GM23338 (cell line): ENCODE results near the gene TUBA1C. TPM values are rescaled to one million over a fixed set of nuclear protein-coding genes. Genes with fewer than 3 reads are reported as not detected.
A peak's percentile ranks its signal among the peaks of the same experiment; 100 is the strongest.

Experiments used
- ATAC-seq: fragments of 200-7000 bp; cut with Tn5 transposase; 3 replicates; pipeline ENCODE4 v1.9.1; 2020
- DNase-seq: peaks from one replicate; pipeline ENCODE4 v3.0.0-alpha.2; 2015; ENCODE audit warnings: low spot score
- H2AFZ ChIP-seq: fragments of 200-600 bp; sonication (generic); 2 replicates; pipeline ENCODE4 v1.8.0; 2016; ENCODE audit warnings: antibody characterized with exemption, mild to moderate bottlenecking, moderate library complexity
- H3F3A ChIP-seq: fragments of 200-600 bp; sonication (generic); replicated peaks from 2 replicates; pipeline ENCODE4 v1.8.0; 2017; ENCODE audit warnings: antibody characterized with exemption, mixed run types, low read depth
- H3K27ac ChIP-seq: fragments of 200-600 bp; sonication (generic); 2 replicates; pipeline ENCODE4 v1.6.1; 2016; ENCODE audit warnings: low read depth
- H3K27me3 ChIP-seq: fragments of 200-600 bp; sonication (generic); 2 replicates; pipeline ENCODE4 v1.8.0; 2016; ENCODE audit warnings: mild to moderate bottlenecking, mixed run types, moderate library complexity; ENCODE audit not compliant: insufficient read depth
- H3K36me3 ChIP-seq: fragments of 200-600 bp; sonication (generic); 2 replicates; pipeline ENCODE4 v1.8.0; 2016; ENCODE audit warnings: mild to moderate bottlenecking; ENCODE audit not compliant: insufficient read depth
- H3K4me1 ChIP-seq: fragments of 200-600 bp; sonication (generic); 2 replicates; pipeline ENCODE4 v1.8.0; 2016; ENCODE audit warnings: mild to moderate bottlenecking, moderate library complexity; ENCODE audit not compliant: insufficient read depth
- H3K4me2 ChIP-seq: fragments of 200-600 bp; sonication (generic); 2 replicates; pipeline ENCODE4 v1.7.1; 2017; ENCODE audit warnings: mixed run types
- H3K4me3 ChIP-seq: fragments of 200-600 bp; sonication (generic); 2 replicates; pipeline ENCODE4 v1.6.1; 2016; ENCODE audit warnings: mixed run types
- H3K79me2 ChIP-seq: fragments of 200-600 bp; sonication (generic); replicated peaks from 2 replicates; pipeline ENCODE4 v1.8.0; 2017; ENCODE audit warnings: mild to moderate bottlenecking; ENCODE audit not compliant: insufficient read depth
- H3K9me2 ChIP-seq: fragments of 200-600 bp; sonication (generic); 2 replicates; pipeline ENCODE4 v1.8.0; 2017; ENCODE audit not compliant: insufficient read depth
- H4K20me1 ChIP-seq: fragments of 200-600 bp; sonication (generic); replicated peaks from 2 replicates; pipeline ENCODE4 v1.8.0; 2017; ENCODE audit warnings: mild to moderate bottlenecking; ENCODE audit not compliant: insufficient read depth
- H3K27ac Mint-ChIP-seq: 2 replicates; pipeline ENCODE4 v1.8.0; 2020; ENCODE audit warnings: inconsistent platforms, mild to moderate bottlenecking, moderate library complexity, mixed read lengths
- H3K27me3 Mint-ChIP-seq: 3 replicates; pipeline ENCODE4 v1.8.0; 2022; ENCODE audit warnings: low read depth, mild to moderate bottlenecking, moderate library complexity, mixed read lengths, inconsistent platforms; ENCODE audit not compliant: insufficient read depth, poor library complexity
- H3K36me3 Mint-ChIP-seq: 3 replicates; pipeline ENCODE4 v1.8.0; 2021; ENCODE audit warnings: low read depth, mild to moderate bottlenecking, inconsistent platforms, moderate library complexity, mixed read lengths
- H3K4me1 Mint-ChIP-seq: 3 replicates; pipeline ENCODE4 v1.8.0; 2020; ENCODE audit warnings: mild to moderate bottlenecking, inconsistent platforms, mixed read lengths
- H3K4me3 Mint-ChIP-seq: 3 replicates; pipeline ENCODE4 v1.8.0; 2021; ENCODE audit warnings: moderate library complexity, mild to moderate bottlenecking, inconsistent platforms, mixed read lengths
- H3K9me3 Mint-ChIP-seq: 3 replicates; pipeline ENCODE4 v1.8.0; 2020; ENCODE audit warnings: moderate library complexity, mild to moderate bottlenecking, inconsistent platforms, mixed read lengths
- CTCF ChIP-seq, 2 experiments: fragments of 200-600 bp in 1 of 2; sonication (generic) in 1 of 2; conservative IDR thresholded peaks; 2 replicates each; pipeline versions ENCODE4 v1.5.1 to v1.6.1; 2016 to 2017; ENCODE audit warnings: antibody characterized with exemption in 2 of 2, low read depth in 2 of 2, mild to moderate bottlenecking in 2 of 2, moderate library complexity in 1 of 2
- EZH2 ChIP-seq: fragments of 200-600 bp; sonication (generic); IDR thresholded peaks from one replicate; pipeline ENCODE4 v1.8.0; 2017; ENCODE audit warnings: antibody characterized with exemption, mild to moderate bottlenecking, low read depth; ENCODE audit not compliant: unreplicated experiment
- POLR2AphosphoS5 ChIP-seq: IDR thresholded peaks from 2 replicates; pipeline ENCODE4 v1.6.1; 2016; ENCODE audit warnings: antibody characterized with exemption, low read depth
- REST ChIP-seq: IDR thresholded peaks from one replicate; pipeline ENCODE4 v1.6.1; 2018; ENCODE audit warnings: antibody characterized with exemption; ENCODE audit not compliant: unreplicated experiment
- ZNF114 ChIP-seq: fragments of 250-450 bp; sonication (Bioruptor Pico); IDR thresholded peaks from 2 replicates; pipeline ENCODE4 v1.5.0; 2020; ENCODE audit warnings: mild to moderate bottlenecking, moderate library complexity
- polyA plus RNA-seq: library from polyadenylated mRNA; unstranded; fragments of >200 nt; fragmentation: Nextera tagmentation; extraction: Ambion mirVana; gene quantifications from 2 replicates; pipeline ENCODE4 v1.2.1, GENCODE V29; 2016
- total RNA-seq: library from RNA; depleted of rRNA; stranded (reverse); fragments of >200 nt; shearing (Covaris generic); gene quantifications from 2 replicates; pipeline ENCODE4 v1.2.3, GENCODE V29; 2014

The TUBA1C gene
- total and polyA plus RNA-seq, 2 experiments from 2014 or later = 191 to 728 TPM

- Mint-ChIP-seq H3K27ac (no peak overlapping the region), H3K36me3 (no peaks in the 10 kb centered on the region; the same call in 2 of the 3 replicates), H3K9me3 (no peaks in the 10 kb centered on the region), H3K4me3 (peak overlapping the region; percentile 63), H3K27me3 (peaks cover 67% of the 10 kb centered on the region), H3K4me1 (peaks cover 22% of the 10 kb centered on the region; the same call in 2 of the 3 replicates)
- ATAC-seq (no peak; the same call in 2 of the 3 replicates), DNase-seq (no peak)
- no peaks in the 10 kb centered on the region for H3K9me2 ChIP-seq
- TF ChIP-seq EZH2 = peak; percentile 34
- TF ChIP-seq ZNF114 (CRISPR knock-in tag) = no peak
- TF ChIP-seq REST = no peak
- H3K27ac ChIP-seq = no peak overlapping the region
- no peak overlapping the region for H2AFZ ChIP-seq
- H4K20me1 ChIP-seq = no peaks in the 10 kb centered on the region
- no peaks in the 10 kb centered on the region for H3K79me2 ChIP-seq
- no peaks in the 10 kb centered on the region for H3K36me3 ChIP-seq
- H3K4me2 ChIP-seq = peak overlapping the region; percentile 87
- H3K4me3 ChIP-seq = peak overlapping the region; percentile 68; the same call in 1 of the 2 replicates
- H3K4me1 ChIP-seq = peaks cover 25% of the 10 kb centered on the region
- H3K27me3 ChIP-seq = peaks cover 70% of the 10 kb centered on the region
- H3F3A ChIP-seq = peaks cover 9% of the 10 kb centered on the region; the same call in 1 of the 2 replicates
These were observed 32.8 kb downstream of the TUBA1C start for GRCh38 chr12:49297695-49298060.

GRCh38 chr12:49298160-49298559 lies 33.3 kb downstream of the TUBA1C start:
- DNase-seq = no peak
- ATAC-seq = no peak

More at GRCh38 chr12:49298160-49298559, 33.3 kb downstream of the TUBA1C start:
- Histone ChIP-seq H3K79me2 (no peaks in the 10 kb centered on the region), H3K4me2 (no peak overlapping the region), H3K27me3 (peaks cover 65% of the 10 kb centered on the region), H3K9me2 (no peaks in the 10 kb centered on the region), H3K4me1 (peaks cover 21% of the 10 kb centered on the region), H3F3A (peaks cover 9% of the 10 kb centered on the region; the same call in 1 of the 2 replicates), H3K27ac (no peak overlapping the region), H2AFZ (no peak overlapping the region), H4K20me1 (no peaks in the 10 kb centered on the region), H3K4me3 (no peak overlapping the region; the same call in 1 of the 2 replicates), H3K36me3 (no peaks in the 10 kb centered on the region)
- H3K36me3 Mint-ChIP-seq = no peaks in the 10 kb centered on the region; the same call in 2 of the 3 replicates
- no peak overlapping the region for H3K27ac Mint-ChIP-seq
- H3K4me1 Mint-ChIP-seq = peaks cover 19% of the 10 kb centered on the region; the same call in 2 of the 3 replicates
- H3K27me3 Mint-ChIP-seq = peaks cover 62% of the 10 kb centered on the region
- no peak for TF ChIP-seq POLR2AphosphoS5
- TF ChIP-seq CTCF (conservative IDR thresholded peaks at IDR 0.05; ENCODE audit: low read depth in 2 of 2) = peak in 1 of 2 experiments; percentile 15; a peak in 1 of 4 replicates
- H3K9me3 Mint-ChIP-seq = no peaks in the 10 kb centered on the region
- peak overlapping the region; percentile 63; the same call in 1 of the 3 replicates for H3K4me3 Mint-ChIP-seq
